Measurements from ENCODE around the gene HORMAD1.
"Not testable (repeated sequence)": the region's sequence is repeated elsewhere in the genome, so short reads cannot be mapped to it uniquely, and the experiment has no call there.

Gene HORMAD1, protein sequence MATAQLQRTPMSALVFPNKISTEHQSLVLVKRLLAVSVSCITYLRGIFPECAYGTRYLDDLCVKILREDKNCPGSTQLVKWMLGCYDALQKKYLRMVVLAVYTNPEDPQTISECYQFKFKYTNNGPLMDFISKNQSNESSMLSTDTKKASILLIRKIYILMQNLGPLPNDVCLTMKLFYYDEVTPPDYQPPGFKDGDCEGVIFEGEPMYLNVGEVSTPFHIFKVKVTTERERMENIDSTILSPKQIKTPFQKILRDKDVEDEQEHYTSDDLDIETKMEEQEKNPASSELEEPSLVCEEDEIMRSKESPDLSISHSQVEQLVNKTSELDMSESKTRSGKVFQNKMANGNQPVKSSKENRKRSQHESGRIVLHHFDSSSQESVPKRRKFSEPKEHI

DNA sequence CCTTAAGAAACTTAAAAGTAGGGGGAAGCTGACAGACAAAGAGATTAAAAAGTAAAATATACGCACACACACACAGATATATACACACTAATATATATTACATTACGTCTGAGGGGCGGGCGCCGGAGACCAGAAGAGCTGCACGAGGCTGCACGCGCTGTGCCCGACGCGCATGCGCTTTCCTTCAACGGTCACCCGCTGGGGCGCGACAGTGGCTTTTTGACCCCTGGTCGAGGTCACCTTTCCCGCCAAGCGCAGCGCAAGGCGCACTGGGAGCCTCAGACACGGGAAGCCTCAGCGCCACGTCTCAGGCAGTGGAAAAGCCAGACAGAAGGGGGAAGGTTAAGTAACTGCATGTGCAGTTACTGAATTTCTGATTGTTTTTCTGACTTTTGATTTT is at the start of gene HORMAD1:
Gene HORMAD1, minus strand, starts transcription at position 193 of the 400 bp plus-strand sequence. CDS start 1,390 bp downstream, outside the sequence.
- no peak for DNase-seq

DNA sequence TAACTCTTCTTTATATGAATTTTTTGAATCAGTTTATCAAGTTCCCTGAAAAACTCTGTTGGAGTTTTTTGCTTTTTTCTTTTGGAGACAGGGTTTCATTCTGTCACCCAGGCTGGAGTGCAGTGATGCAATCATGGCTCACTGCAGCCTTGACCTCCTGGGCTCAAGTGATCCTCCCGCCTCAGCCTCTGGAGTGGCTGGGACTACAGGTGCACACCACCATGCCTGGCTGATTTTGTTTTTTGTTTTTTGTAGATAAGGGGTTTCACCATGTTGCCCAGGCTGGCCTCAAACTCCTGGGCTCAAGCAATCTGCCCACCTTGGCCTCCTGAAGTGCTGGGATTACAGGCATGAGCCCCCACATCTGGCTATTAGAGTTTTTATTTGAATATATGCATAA is 47.0 kb upstream of the HORMAD1 start:
- not testable (repeated sequence) for DNase-seq

DNA sequence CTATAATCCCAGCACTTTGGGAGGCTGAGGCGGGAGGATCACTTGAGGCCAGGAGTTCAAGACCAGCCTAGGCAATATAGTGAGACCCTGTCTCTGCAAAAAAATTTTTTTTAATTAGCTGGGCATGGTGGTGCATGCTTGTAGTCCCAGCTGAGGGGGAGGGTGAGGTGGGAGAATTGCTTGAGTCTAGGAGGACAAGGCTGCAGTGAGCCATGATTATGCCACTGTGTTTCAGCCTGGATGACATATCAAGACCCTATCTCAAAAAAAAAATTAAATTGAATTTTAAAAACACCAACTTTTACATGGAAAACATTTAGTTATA is 45.2 kb upstream of the HORMAD1 start:
- not testable (repeated sequence) for DNase-seq

DNA sequence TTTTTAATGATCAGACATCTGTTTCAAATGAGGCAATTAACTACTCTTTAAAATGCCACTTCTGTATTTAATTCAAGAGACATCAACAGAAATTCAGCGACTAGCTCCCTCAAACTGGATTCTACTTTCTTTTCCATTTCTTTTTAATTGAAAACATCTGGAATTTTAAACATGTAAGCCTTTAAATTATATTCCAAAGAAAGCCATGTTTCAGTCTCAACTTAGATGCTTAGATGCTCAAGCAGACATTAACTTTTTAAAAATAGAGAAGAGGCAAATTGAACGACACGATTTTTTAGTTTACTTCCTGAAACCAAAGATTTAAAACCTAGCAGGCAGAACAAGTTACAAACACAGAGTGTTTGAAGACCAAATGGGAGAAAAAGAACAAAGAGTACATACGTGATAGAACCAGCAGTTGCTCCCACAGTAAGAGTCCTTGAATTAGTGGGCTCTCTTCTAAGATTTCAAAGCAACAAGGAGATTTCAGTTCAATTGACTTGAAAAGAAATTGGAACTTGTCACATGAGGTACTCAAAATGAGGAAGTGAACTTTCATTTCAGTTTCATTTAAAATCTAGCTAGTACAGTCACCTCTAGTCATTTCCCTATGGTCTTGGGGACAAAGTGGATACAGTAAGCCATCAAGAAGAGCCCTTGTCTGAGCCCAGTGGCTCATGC is 44.7 kb upstream of the HORMAD1 start, which contains the start of gene CTSS:
Gene CTSS, minus strand, starts transcription at position 483 of the 681 bp plus-strand sequence. CDS start 1,015 bp downstream, outside the sequence.
- peak; percentile 44 for DNase-seq

- DNase-seq = peak; percentile 33
These were observed 44.0 kb upstream of the HORMAD1 start for GRCh38 chr1:150764617-150765101.

DNA sequence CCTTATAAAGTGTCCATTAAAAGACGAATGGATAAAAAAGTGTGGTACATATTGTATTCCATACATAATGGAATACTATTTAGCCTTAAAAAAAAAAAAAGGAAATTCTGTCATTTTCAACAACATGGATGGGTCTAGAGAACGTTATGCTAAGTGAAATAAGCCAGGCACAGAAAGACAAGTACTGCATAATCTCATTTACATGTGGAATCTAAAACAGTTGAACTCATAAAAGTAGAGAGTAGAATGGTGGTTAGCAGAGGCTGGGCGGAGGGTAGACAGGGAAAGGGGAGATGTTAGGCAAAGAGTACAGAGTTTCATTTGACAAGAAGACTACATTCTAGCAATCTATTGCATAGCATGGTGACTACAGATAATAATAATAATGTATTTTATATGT is 42.3 kb upstream of the HORMAD1 start:
- no peak for DNase-seq

DNA sequence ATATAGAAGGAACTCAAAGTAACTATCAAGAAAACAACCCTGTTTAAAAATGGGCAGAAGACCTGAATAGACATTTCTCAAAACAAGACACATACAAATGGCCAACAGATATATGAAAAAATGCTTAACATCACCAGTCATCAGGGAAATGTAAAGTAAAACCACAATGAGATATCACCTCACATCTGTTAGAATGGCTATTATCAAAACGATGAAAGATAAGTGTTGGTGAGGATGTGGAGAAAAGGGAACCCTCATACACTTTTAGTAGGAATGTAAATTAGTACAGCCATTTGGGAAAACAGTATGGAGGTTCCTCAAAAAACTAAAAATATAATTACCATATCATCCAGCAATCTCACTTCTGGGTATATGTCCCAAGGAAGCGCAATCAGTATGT is 41.9 kb upstream of the HORMAD1 start:
- DNase-seq = no peak

DNA sequence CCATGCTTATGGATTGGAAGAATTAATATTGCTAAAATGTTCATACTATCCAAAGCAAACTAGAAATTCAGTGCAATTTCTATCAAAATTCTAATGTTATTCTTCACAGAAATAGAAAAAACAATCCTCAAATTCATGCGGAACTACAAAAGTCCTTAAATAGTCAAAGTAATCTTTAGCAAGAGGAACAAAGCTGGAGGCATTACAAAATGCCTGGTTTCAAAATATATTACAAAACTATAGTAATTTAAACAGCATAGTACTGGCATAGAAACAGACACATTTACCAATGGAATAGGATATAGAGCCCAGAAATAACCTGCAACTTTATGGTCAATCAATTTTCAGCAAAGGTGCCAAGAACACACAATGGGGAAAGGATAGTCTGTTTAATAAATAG is 41.1 kb upstream of the HORMAD1 start:
- no peak for DNase-seq

- DNase-seq = no peak
These were observed 39.3 kb upstream of the HORMAD1 start for GRCh38 chr1:150760013-150760412.

- no peak for DNase-seq
These were observed 32.7 kb upstream of the HORMAD1 start for GRCh38 chr1:150753416-150753815.

DNA sequence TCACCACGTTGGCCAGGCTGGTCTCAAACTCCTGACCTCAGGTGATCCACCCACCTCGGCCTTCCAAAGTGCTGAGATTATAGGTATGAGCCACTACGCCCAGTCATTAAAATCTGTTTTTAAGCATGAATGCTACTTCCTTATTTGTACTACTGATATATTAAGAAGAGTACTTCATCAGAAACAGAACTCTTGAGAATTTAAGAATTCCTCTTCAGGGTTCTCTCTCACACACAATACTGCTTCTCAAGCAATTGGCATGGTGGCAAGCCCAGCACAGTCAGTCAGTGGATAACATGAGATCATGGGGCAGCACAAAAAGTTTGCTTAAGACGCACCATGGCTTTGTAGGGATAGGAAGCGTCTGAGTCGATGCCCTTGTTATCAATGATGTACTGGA is 30.7 kb upstream of the HORMAD1 start:
- DNase-seq = no peak

- DNase-seq = no peak
These were observed 29.1 kb upstream of the HORMAD1 start for GRCh38 chr1:150749720-150750311.

DNA sequence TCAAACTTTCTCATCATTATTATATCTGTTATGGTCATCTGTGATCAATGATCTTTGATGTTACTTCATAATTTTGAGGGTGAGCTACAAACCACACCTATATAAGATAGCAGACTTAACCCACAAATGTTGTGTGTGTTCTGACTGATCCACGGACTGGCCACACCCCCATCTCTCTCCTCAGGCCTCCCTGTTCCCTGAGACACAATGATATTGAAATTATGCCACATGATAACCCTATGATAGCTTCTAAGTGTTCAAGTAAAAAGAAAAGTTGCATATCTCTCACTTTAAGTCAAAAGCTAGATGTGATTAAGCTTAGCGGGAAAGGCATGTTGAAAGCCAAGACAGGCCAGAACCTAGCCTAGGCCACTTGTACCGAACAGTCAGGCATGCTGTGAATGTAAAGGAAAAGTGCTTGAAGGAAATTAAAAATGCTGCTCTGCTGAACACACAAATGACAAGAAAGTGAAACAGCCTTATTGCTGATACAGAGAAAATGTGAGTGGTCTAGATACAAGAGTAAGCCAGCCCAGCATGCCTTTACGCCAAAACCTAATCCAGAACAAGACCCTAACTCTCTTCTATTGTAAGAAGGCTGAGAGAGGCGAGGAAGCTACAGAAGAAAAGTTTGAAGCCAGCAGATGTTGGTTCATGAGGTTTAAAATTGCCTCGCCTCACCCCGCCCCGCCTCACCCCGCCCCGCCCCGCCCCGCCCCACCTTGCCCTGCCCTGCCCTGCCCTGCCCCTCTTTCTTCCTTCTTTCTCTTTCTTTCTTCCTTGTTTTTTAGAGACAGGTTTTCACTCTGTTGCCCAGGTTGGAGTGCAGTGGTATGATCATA is 28.4 kb upstream of the HORMAD1 start:
- DNase-seq = no peak

GRCh38 chr1:150730130-150730721 is 9.5 kb upstream of the HORMAD1 start:
- DNase-seq = no peak

DNA sequence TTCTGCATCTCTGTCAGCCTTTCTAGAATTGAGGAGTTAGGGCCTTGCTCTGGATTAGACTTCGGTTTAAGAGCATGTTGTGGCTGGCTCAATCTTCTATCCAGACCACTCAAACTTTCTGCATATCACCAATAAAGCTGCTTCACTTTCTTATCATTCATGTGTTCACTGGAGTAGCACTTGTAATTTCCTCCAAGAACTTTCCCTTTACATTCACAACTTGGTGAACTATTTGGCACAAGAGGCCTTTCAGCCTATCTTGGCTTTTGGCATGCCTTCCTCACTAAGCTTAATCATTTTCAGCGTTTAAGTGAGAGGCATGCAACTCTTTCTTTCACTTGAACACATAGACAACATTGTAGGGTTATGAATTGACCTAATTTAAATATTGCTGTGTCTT is 3.6 kb upstream of the HORMAD1 start:
- DNase-seq = no peak

- DNase-seq = no peak
These were observed 597 bp downstream of the HORMAD1 start for GRCh38 chr1:150720098-150720497.

- no peak for DNase-seq
These were observed 2.3 kb downstream of the HORMAD1 start for GRCh38 chr1:150718225-150718891.

DNA sequence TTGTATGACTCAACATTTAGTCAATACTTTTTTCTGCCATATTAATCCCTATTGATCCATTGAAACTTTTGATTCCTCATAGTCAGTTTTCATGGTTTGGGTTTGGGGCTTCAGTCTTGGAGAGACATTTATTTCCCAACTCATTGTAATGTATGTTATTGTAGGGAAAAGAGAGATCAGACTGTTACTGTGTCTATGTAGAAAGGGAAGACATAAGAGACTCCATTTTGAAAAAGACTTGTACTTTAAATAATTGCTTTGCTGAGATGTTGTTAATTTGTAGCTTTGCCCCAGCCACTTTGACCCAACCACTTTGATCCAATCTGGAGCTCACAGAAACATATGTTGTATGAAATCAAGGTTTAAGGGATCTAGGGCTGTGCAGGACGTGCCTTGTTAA is 11.7 kb downstream of the HORMAD1 start:
- DNase-seq = not testable (repeated sequence)

DNA sequence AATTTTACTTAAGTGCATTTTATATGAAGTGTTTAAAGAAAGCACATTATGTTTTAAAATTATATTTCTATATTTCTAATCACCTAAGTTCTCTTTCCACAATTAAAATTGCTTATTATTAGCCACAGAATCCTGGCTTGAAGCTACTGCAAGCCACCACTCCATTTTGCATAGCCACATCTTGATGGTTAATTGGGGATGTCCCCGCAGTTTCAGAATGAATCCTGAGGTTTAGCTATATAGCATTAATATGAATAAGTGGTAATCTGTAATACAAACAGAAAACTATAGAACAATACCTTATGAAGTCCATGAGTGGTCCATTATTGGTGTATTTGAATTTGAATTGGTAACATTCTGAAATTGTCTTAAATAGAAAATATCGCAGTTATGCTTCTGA is 12.1 kb downstream of the HORMAD1 start:
- DNase-seq = no peak

DNA sequence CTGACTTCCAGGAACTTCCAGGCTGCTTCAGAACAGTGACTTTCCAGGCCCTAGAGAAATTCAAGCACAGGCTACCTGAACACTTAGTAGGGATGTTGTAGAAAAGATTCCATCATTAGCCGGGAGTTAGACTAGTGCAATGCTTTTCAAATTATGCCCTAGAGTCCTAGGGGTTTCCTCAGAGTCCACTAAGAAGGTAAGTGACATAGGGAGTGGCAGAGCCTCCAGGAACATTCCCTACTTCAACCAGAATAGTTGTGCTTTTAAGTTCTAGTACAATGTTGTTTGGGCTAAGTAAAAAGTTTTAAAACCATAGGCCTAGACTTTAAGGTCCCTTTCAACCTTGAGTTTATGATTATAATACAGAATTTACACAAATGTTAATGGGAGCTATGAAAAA is 14.6 kb downstream of the HORMAD1 start:
- no peak for DNase-seq

DNA sequence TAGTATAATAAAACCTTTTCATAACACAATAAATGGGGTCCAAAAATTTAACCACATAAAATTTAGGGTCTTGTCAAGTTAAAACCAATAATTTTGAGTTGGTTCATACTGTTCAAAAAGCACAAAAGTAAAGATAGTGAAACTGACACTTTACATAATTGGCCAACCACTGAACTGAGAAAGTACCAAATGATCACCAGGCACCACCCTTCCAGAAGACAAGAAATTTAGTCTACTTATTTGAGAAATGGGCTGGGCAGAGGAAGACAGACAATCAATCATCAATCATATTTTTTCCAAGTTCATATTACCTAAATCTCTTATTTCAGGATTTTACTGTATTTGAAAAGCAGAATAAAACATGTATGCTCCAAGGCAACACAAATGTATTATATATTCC is 17.3 kb downstream of the HORMAD1 start:
- no peak for DNase-seq

Data from CD4-positive, alpha-beta T cell treated with Interleukin-12 subunit alpha and Interleukin-12 subunit beta, for 1 hour (primary cell).